Astrocyte of the spinal cord (primary cell): ENCODE data around the gene QKI.

ENCODE experiments used
- DNase-seq: peaks from one replicate; pipeline ENCODE4 v3.0.0; 2011; ENCODE audit warnings: low read depth, low spot score
- H3K4me3 ChIP-seq: 2 replicates; pipeline ENCODE4 v1.5.1; 2011; ENCODE audit warnings: low read depth, mild to moderate bottlenecking, low read length, moderate library complexity
- CTCF ChIP-seq: IDR thresholded peaks from 2 replicates; pipeline ENCODE4 v1.5.1; 2012; ENCODE audit warnings: low read depth, mild to moderate bottlenecking, low read length, inconsistent platforms
- in situ Hi-C: cut with HindIII; loops from 2 replicates; pipeline ENCODE4 v1.10.0; 2017; ENCODE audit warnings: low sequenced_read_pairs

QKI gene

GRCh38 chr6:163608204-163608644 is 193.7 kb downstream of the QKI start:
- no peak for DNase-seq
- in situ Hi-C loops = no loop called here
- H3K4me3 ChIP-seq = no peak overlapping the region
- TF ChIP-seq CTCF = no peak

- no peak for TF ChIP-seq CTCF
- DNase-seq = no peak
- in situ Hi-C loops = no loop called here
- H3K4me3 ChIP-seq = no peak overlapping the region
Measured at GRCh38 chr6:163612200-163612599, 197.7 kb downstream of the QKI start.

GRCh38 chr6:163613025-163613424 is 198.5 kb downstream of the QKI start:
- no peak for TF ChIP-seq CTCF
- DNase-seq = no peak
- in situ Hi-C loops = no loop called here
- no peak overlapping the region for H3K4me3 ChIP-seq

- in situ Hi-C loops = no loop called here
- H3K4me3 ChIP-seq = no peak overlapping the region
- no peak for DNase-seq
- no peak for TF ChIP-seq CTCF
Measured at GRCh38 chr6:163613668-163614067, 199.2 kb downstream of the QKI start.

GRCh38 chr6:163616452-163616851 is 201.9 kb downstream of the QKI start:
- DNase-seq = no peak
- in situ Hi-C loops = no loop called here
- H3K4me3 ChIP-seq = no peak overlapping the region
- TF ChIP-seq CTCF = no peak

- no peak overlapping the region for H3K4me3 ChIP-seq
- DNase-seq = no peak
- no peak for TF ChIP-seq CTCF
- in situ Hi-C loops = no loop called here
Measured at GRCh38 chr6:163617549-163617948, 203.0 kb downstream of the QKI start.

- in situ Hi-C loops = no loop called here
- no peak overlapping the region for H3K4me3 ChIP-seq
- DNase-seq = no peak
- no peak for TF ChIP-seq CTCF
Measured at GRCh38 chr6:163620101-163620500, 205.6 kb downstream of the QKI start.
